Kidney capillary endothelial cell (primary cell): ENCODE results near the gene POU2F3.

ENCODE experiments used
- DNase-seq: peaks from one replicate; pipeline ENCODE4 v3.0.0-alpha.2; 2018; ENCODE audit warnings: low spot score

Gene POU2F3

GRCh38 chr11:120210626-120211521 lies 29.1 kb upstream of the POU2F3 start, which contains the start of gene OAF:
OAF (plus strand) TSS chr11:120211032; CDS start chr11:120211280, 248 bp downstream.
- DNase-seq, result peak; percentile 73

DNA sequence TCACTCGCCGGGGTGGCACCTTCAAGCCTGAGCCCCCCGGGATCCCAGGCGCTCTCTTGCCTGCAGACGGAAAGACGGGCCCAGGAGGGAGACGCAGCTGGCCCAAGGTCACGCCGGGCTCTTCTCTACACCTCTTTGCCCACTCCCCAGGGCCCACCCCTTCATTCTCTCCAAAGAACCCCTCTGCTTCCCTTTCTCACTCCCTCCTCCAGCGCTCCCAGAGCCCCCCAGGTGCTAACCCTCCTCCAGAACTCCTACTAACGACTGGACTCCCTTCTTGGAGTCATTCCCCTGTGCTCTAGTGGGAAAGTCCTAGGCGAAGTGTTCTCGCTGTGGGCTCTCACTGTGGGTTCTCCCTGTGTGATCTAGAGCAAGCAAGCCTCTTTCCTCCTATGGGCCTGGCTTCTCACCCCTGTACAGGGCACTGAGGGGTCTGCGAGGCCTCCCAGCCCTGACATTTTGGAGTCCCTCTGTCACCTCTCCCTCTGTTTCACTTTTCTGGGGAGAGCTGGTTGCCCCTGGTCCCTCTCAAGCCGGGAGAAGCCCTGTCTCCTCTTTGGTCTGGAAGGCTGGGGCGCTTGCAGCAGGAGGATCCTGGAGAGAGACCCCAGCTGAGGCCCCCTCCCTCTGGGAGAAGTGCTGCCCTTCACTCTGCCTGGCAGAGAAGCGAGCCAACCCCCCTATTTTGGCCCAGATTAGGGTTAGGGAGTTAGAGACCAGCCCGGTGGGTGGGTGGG lies 28.2 kb upstream of the POU2F3 start:
- peak; percentile 21 for DNase-seq

- DNase-seq, result peak; percentile 39
Measured at GRCh38 chr11:120212259-120212878, 27.6 kb upstream of the POU2F3 start.

DNA sequence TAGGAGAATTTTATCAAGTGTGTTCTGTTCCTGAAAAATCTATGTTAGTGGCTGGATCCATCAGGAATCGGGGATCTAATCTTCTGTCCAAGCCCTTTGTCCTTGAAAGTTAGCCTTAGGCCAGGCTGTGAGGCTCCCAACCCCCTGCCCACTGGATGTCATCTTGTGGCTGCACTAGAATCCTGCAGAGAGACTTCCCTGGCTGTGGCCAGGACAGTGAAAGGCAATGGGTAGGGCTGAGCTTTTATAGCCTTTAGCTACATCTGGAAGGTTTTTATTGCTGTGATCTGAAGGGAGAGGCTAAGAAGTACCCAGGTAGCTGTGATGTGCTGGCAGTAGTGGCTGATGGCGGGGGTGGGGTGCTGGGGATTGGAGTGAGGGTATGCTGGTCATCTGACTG lies 27.0 kb upstream of the POU2F3 start:
- DNase-seq, result no peak

DNA sequence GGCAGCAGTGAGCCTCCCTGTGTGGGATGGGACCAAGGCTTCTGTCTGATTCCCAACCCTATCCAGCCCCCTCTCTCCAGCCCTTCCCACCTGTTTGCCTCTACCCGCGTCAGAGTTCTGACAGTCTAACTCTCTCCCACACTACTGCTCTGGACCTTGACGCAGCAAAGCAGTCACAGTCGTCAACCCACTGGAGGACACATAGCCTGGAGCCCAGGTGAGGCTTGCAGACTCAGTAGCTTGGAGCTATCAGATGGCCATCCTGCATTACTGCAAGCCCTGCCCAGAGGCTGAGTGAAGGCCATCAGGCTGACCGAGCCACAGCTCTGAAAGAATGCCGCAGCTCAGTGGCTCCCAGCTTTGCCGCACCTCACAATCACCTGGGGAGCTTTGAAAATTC lies 25.4 kb upstream of the POU2F3 start:
- no peak for DNase-seq

GRCh38 chr11:120215634-120216033 lies 24.3 kb upstream of the POU2F3 start:
- DNase-seq, result no peak

GRCh38 chr11:120216426-120217102 lies 23.4 kb upstream of the POU2F3 start:
- DNase-seq, result no peak

- DNase-seq, result no peak
Measured at GRCh38 chr11:120217526-120217925, 22.4 kb upstream of the POU2F3 start.

DNA sequence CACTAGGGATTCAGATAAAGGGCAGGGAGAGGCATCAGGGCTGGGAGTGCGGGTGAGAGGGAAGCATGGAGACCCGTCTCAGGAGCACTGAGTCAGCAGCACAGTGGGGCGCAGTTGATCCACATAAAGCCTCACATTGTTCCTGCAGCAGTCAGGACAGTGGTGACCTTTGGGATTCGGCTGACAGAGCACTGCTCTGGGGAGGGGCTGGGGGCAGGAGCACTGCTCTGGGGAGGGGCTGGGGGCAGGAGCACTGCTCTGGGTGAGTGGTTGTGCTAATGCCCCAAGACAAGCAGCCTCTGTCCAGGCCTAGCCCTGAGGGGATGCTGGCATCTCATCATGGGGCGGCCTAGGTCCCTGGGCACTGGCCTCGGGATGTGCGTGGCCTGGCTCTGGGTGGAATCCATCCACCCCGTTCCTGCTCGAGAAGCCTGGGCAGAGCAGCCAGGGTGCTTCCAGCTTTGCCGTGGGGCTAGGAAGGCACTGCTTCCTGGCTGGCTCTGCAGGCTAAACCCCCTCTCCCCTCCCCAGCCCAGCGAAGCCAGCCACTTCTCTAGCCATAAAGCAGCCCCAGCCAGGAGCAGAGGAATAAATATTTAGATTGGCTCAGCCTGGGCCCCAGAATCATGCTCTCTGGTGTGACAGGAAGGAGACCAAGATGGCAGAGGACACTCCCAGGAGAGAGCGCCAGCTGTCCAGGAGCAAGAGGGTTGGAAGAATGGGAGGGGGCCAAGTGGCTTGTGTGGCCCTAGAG lies 21.8 kb upstream of the POU2F3 start:
- DNase-seq, result no peak

GRCh38 chr11:120218695-120219033 lies 21.3 kb upstream of the POU2F3 start:
- DNase-seq, result no peak

DNA sequence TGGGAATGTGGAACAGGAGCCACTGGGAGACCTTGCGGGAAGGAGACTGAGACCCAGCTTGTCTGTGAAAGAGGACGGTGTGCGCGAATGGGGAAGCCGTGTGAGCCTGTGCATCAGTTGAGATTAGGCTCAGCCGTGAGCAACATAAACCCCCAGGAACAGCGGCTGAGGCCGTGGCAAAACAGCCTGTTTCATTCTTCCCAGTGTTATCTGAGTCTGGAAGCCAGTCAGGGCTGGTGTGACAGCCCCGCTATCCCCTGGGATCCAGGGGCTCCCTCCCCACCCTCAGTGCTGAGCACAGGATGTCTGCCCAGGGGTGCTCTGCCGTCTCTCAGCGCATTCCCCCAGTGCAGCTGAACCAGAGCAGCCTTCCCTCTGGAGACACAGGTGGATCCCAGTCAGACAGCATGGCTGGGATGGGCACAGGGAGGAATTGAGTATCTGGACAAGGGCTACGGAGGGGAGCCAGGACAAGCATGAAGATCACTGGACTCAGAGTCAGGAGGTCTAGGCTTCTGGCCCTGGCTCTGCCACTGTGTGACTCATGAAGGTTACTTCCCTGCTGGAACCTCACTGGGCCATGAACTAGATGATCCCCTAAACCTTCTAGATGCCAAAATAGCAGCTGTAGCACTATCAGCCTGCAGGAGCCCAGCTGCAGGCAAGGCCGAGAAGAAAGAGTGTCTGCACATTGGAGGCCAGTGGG lies 20.6 kb upstream of the POU2F3 start:
- no peak for DNase-seq

DNA sequence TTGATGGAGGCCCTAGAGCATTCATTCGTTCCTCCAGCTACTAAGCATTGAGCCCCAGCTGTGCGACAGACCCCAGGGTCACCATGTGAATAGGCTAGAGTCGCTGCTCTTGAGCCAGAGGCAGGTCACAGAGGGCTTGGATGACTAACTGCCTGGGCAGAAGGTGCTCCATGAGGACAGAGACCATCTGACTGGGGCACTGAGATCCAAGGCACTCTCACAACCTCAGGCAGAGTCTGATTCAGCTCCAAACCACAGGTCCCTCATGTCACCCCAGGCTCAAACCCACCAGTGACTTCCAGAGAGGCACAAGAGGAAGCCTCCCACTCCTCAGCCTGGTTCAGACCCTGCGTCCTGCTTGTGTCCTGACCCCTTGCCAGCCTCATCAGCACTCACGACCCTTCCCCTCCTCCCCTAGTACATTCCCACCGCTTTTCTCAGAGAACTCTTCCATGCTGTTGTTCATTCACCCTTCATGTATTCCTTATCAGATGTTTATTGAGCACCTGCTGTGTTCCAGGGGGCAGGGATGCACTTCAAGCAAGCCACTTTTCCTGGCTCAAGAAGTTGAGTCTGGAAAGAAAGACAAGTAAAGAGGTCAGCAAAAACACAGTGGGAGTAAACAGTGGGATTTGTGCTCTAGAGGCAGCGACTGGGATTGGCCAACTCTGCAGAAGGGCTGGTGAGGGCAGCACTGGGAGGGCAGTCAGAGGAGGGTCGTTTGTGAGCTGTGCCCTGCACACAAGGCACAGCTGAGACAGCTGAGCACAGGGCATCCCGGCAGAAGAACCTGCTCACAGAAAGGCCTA lies 19.8 kb upstream of the POU2F3 start:
- no peak for DNase-seq

GRCh38 chr11:120220747-120221037 lies 19.2 kb upstream of the POU2F3 start:
- no peak for DNase-seq

GRCh38 chr11:120221115-120221752 lies 18.7 kb upstream of the POU2F3 start:
- no peak for DNase-seq

DNA sequence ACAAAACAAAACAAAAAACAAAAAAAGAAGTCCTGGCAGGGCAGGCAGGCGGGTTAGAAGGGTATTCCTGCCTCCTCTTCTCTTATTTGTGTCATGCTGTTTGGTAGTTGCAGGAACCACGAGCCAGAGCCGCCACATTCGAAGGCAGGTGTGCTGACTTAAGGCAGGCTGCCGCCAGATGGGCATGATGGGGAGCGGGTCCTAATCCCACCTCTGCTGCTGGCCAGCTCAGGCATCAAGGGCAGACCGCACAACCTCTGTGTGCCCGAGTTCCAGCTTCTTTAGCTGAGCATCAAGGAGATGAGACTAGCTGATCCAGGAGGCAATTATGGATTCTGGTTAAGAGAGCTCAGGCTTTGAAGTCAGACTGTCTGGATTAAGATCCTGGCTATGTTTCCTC lies 17.0 kb upstream of the POU2F3 start:
- DNase-seq, result no peak

DNA sequence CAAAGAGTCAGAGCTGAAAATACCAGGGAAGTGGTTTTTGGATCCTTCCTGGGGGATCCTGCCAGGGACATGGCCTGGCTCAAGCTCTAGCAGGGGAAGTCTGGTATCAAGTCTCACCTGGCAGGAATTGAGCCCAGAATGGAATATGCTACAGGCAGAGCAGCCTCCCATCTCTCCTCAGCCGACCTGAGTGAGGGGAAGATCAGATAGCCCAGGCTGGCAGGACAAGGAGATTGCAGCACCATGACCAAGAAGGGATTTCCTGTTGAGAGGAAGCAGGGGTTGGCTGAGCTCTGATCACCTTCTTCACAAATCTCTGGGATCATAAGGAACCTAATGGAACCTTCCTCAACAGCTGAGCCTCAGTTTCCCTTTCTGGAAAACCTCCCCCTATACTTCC lies 16.1 kb upstream of the POU2F3 start:
- no peak for DNase-seq

DNA sequence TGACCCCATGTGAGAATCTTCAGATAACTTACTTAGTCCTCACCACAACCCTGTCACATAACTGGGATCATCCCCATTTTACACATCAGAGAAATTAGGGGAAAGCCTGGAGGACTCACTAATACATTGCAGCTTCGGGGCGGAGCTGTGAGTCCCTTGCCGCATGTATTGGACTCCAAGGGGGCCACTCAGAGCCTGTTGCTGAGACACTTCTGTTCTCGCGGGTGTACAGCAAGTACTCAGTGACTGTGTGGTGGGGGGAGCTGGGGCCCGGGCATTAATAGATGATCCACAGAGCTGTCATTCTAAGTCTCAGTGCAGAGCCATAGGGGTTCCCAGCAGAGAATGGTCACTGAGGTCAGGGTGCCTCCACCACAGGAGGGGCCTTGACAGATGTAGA lies 15.6 kb upstream of the POU2F3 start:
- no peak for DNase-seq

GRCh38 chr11:120224972-120225909 lies 14.7 kb upstream of the POU2F3 start:
- DNase-seq, result no peak

DNA sequence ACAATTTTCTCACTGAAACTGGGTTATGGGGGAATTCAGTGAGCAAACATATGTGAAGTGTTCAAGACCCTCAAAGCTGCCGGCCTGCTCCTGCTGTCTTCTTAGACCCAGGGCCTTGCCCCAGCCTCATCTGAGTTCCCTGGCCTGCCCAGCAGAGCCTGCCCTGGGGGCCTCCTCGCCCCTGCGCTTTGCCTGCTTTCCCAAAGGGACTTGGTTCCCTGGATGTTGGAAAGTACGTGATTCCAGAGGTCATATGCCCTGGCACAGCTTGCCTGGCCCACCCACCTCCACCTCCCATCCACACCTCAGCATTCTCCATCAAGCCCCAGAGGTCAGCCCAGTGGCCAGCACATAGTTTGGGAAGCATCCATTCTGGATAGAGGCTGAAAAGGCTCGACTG lies 13.7 kb upstream of the POU2F3 start:
- no peak for DNase-seq
